H9 (cell line): ENCODE data around the gene ARID1B. TPM values are rescaled to one million over a fixed set of nuclear protein-coding genes. Genes with fewer than 3 reads are reported as not detected.

Experiments
- DNase-seq: peaks from one replicate; pipeline ENCODE4 v3.0.0-alpha.2; 2017
- H2AFZ ChIP-seq: one replicate; pipeline ENCODE4 v1.6.1; 2013; ENCODE audit warnings: mild to moderate bottlenecking, low read length, control low read depth, moderate library complexity
- H2AK5ac ChIP-seq: 2 replicates; pipeline ENCODE4 v1.6.1; 2013; ENCODE audit warnings: low read length, control low read depth, mixed read lengths; ENCODE audit not compliant: insufficient read length
- H2BK120ac ChIP-seq: one replicate; pipeline ENCODE4 v1.6.1; 2013; ENCODE audit warnings: low read depth, mild to moderate bottlenecking, low read length, control low read depth, inconsistent platforms; ENCODE audit not compliant: poor library complexity, severe bottlenecking
- H2BK12ac ChIP-seq: 2 replicates; pipeline ENCODE4 v1.6.1; 2013; ENCODE audit warnings: low read length, control low read depth, mixed read lengths, low read depth; ENCODE audit not compliant: insufficient read length
- H2BK15ac ChIP-seq: 2 replicates; pipeline ENCODE4 v1.6.1; 2013; ENCODE audit warnings: low read depth, low read length, control low read depth
- H2BK20ac ChIP-seq: one replicate; pipeline ENCODE4 v1.6.1; 2013; ENCODE audit warnings: low read depth, mild to moderate bottlenecking, low read length, control low read depth, inconsistent platforms; ENCODE audit not compliant: poor library complexity, severe bottlenecking
- H2BK5ac ChIP-seq: 2 replicates; pipeline ENCODE4 v1.6.1; 2013; ENCODE audit warnings: low read length, control low read depth, mixed read lengths; ENCODE audit not compliant: insufficient read length
- H3K14ac ChIP-seq: 2 replicates; pipeline ENCODE4 v1.6.1; 2013; ENCODE audit warnings: low read length, control low read depth; ENCODE audit not compliant: insufficient read depth
- H3K18ac ChIP-seq: 2 replicates; pipeline ENCODE4 v1.6.1; 2013; ENCODE audit warnings: low read depth, mild to moderate bottlenecking, mixed read lengths, low read length, control low read depth; ENCODE audit not compliant: insufficient read length
- H3K23ac ChIP-seq: 2 replicates; pipeline ENCODE4 v1.6.1; 2013; ENCODE audit warnings: low read length, control low read depth, mixed read lengths, low read depth; ENCODE audit not compliant: insufficient read length
- H3K23me2 ChIP-seq: 2 replicates; pipeline ENCODE4 v1.6.1; 2013; ENCODE audit warnings: low read depth, mild to moderate bottlenecking, mixed read lengths, low read length, control low read depth; ENCODE audit not compliant: insufficient read length, poor library complexity, severe bottlenecking
- H3K27ac ChIP-seq: 2 replicates; pipeline ENCODE4 v1.5.1; 2013; ENCODE audit warnings: low read length, control low read depth, mixed read lengths, low read depth; ENCODE audit not compliant: insufficient read length
- H3K27me3 ChIP-seq: 2 replicates; pipeline ENCODE4 v1.6.1; 2013; ENCODE audit warnings: low read length, control low read depth, inconsistent platforms; ENCODE audit not compliant: insufficient read depth
- H3K4ac ChIP-seq: 2 replicates; pipeline ENCODE4 v1.6.1; 2013; ENCODE audit warnings: low read depth, mild to moderate bottlenecking, control low read depth, inconsistent platforms, low read length, moderate library complexity
- H3K4me1 ChIP-seq: 2 replicates; pipeline ENCODE4 v1.6.1; 2013; ENCODE audit warnings: low read length, control low read depth, inconsistent platforms; ENCODE audit not compliant: insufficient read depth
- H3K4me2 ChIP-seq: 2 replicates; pipeline ENCODE4 v1.6.1; 2013; ENCODE audit warnings: low read length, control low read depth, mixed read lengths; ENCODE audit not compliant: insufficient read length, insufficient read depth
- H3K56ac ChIP-seq: 2 replicates; pipeline ENCODE4 v1.6.1; 2013; ENCODE audit warnings: low read depth, mild to moderate bottlenecking, mixed read lengths, low read length, control low read depth; ENCODE audit not compliant: insufficient read length
- H3K79me1 ChIP-seq: 2 replicates; pipeline ENCODE4 v1.6.1; 2013; ENCODE audit warnings: low read depth, mild to moderate bottlenecking, moderate library complexity, low read length, control low read depth, inconsistent platforms; ENCODE audit not compliant: insufficient read depth, poor library complexity, severe bottlenecking
- H3K79me2 ChIP-seq: 2 replicates; pipeline ENCODE4 v1.6.1; 2013; ENCODE audit warnings: low read length, control low read depth, inconsistent platforms; ENCODE audit not compliant: insufficient read depth
- H3K9ac ChIP-seq: 2 replicates; pipeline ENCODE4 v1.6.1; 2013; ENCODE audit warnings: low read length, control low read depth, mixed read lengths; ENCODE audit not compliant: insufficient read length; ENCODE audit errors: extremely low read depth
- H3K9me3 ChIP-seq: one replicate; pipeline ENCODE4 v1.6.1; 2013; ENCODE audit warnings: low read depth, low read length, inconsistent platforms; ENCODE audit not compliant: control insufficient read depth
- H3T11ph ChIP-seq: one replicate; pipeline ENCODE4 v1.6.1; 2013; ENCODE audit warnings: mild to moderate bottlenecking, low read length, control low read depth, inconsistent platforms
- H4K20me1 ChIP-seq: one replicate; pipeline ENCODE4 v1.6.1; 2013; ENCODE audit not compliant: control insufficient read depth, insufficient read length, insufficient read depth
- H4K5ac ChIP-seq: 2 replicates; pipeline ENCODE4 v1.6.1; 2013; ENCODE audit warnings: low read depth, mild to moderate bottlenecking, mixed read lengths, low read length, control low read depth; ENCODE audit not compliant: insufficient read length
- H4K8ac ChIP-seq: replicated peaks from 2 replicates; pipeline ENCODE4 v1.6.1; 2013; ENCODE audit warnings: low read length, control low read depth, mixed read lengths, low read depth; ENCODE audit not compliant: insufficient read length
- H4K91ac ChIP-seq: 2 replicates; pipeline ENCODE4 v1.6.1; 2013; ENCODE audit warnings: low read depth, mild to moderate bottlenecking, moderate library complexity, mixed read lengths, low read length, control low read depth; ENCODE audit not compliant: insufficient read length
- H3K27ac Mint-ChIP-seq, 3 experiments: 2 replicates in 2 of 3; 3 replicates in 1 of 3; pipeline ENCODE4 v1.8.0; 2020 to 2021; ENCODE audit warnings: mixed read lengths in 3 of 3, mild to moderate bottlenecking in 1 of 3, moderate library complexity in 1 of 3
- H3K27me3 Mint-ChIP-seq: 2 replicates; pipeline ENCODE4 v1.8.0; 2021; ENCODE audit warnings: low read depth, mild to moderate bottlenecking, moderate library complexity, mixed read lengths
- H3K36me3 Mint-ChIP-seq, 3 experiments: 2 replicates in 2 of 3; 3 replicates in 1 of 3; pipeline ENCODE4 v1.8.0; 2020 to 2021; ENCODE audit warnings: low read depth in 3 of 3, mixed read lengths in 3 of 3; ENCODE audit not compliant: insufficient read depth in 1 of 3
- H3K4me1 Mint-ChIP-seq, 2 experiments: 2 replicates each; pipeline ENCODE4 v1.8.0; 2020; ENCODE audit warnings: mixed read lengths in 2 of 2
- H3K4me3 Mint-ChIP-seq, 2 experiments: 2 replicates in 1 of 2; 3 replicates in 1 of 2; pipeline ENCODE4 v1.8.0; 2020 to 2021; ENCODE audit warnings: mild to moderate bottlenecking in 2 of 2, mixed read lengths in 2 of 2, moderate library complexity in 1 of 2
- H3K9me3 Mint-ChIP-seq, 2 experiments: 2 replicates in 1 of 2; 3 replicates in 1 of 2; pipeline ENCODE4 v1.8.0; 2020; ENCODE audit warnings: mild to moderate bottlenecking in 2 of 2, mixed read lengths in 2 of 2, moderate library complexity in 1 of 2
- WGBS: extraction: QIAGEN DNeasy Blood & Tissue Kit; methylation state at CpG from one replicate; pipeline ENCODE4 v1.1.7; 2013; ENCODE audit warnings: missing lambda C conversion rate, low lambda C conversion rate, mixed read lengths; ENCODE audit not compliant: insufficient read length; ENCODE audit errors: extremely low coverage; 5-methylcytosine and 5-hydroxymethylcytosine counted together
- total RNA-seq: library from RNA; stranded (reverse); gene quantifications from 2 replicates; pipeline ENCODE4 v1.2.1, GENCODE V29; 2021
- TF ChIP-seq, protein P1 (sequence below): fragments of 200-600 bp; sonication (generic); conservative IDR thresholded peaks from 3 replicates; pipeline ENCODE4 v1.8.0; 2021; ENCODE audit warnings: antibody characterized with exemption, mild to moderate bottlenecking

Gene ARID1B
- total RNA-seq, 1 experiment from 2014 or later: 88.2 TPM

DNA sequence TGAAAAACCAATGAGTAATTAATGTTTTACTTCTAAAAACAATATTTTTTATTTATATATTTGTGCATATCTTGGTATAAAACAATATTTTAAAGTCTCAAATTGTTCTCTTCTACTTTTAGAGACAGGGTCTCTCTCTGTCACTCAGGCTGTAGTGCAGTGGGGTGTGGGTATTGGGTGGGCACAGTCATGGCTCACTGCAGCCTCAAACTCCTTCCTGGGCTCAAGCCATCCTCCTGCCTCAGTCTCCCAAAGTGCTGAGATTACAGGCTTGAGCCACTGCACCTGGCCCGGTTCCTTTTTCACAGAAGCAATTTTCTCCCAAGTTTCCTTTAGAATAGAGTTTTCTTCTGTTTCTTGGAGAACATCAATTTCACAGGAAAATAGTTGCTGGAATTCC is 443.3 kb downstream of the ARID1B start:
- Mint-ChIP-seq H3K9me3 (no peaks in the 10 kb centered on the region; a peak in 2 of 5 replicates), H3K4me1 (peaks cover 8 to 19% of the 10 kb centered on the region in 2 experiments), H3K36me3 (no peaks in the 10 kb centered on the region; a peak in 1 of 7 replicates), H3K27me3 (peaks cover 30% of the 10 kb centered on the region), H3K27ac (no peak overlapping the region), H3K4me3 (no peak overlapping the region)
- H2BK12ac ChIP-seq: no peak overlapping the region
- no peaks in the 10 kb centered on the region for H3K4me1 ChIP-seq
- H3K27ac ChIP-seq: no peak overlapping the region
- H3K23me2 ChIP-seq: no peaks in the 10 kb centered on the region
- no peak overlapping the region for H3K4ac ChIP-seq
- H3K18ac ChIP-seq: no peak overlapping the region
- H2AK5ac ChIP-seq: no peak overlapping the region
- H3K9me3 ChIP-seq: no peaks in the 10 kb centered on the region
- H3T11ph ChIP-seq: no peak overlapping the region
- H3K14ac ChIP-seq: no peak overlapping the region
- H2BK5ac ChIP-seq: no peak overlapping the region
- H3K56ac ChIP-seq: no peak overlapping the region
- no peak overlapping the region for H2AFZ ChIP-seq
- H3K23ac ChIP-seq: no peak overlapping the region
- no peak overlapping the region for H4K8ac ChIP-seq
- no peaks in the 10 kb centered on the region for H3K79me1 ChIP-seq
- H2BK20ac ChIP-seq: no peak overlapping the region
- no peak overlapping the region for H3K9ac ChIP-seq
- no CpG with 5 or more reads among the region's 1 CpG for WGBS
- H4K91ac ChIP-seq: no peak overlapping the region
- H4K5ac ChIP-seq: no peak overlapping the region
- TF ChIP-seq, protein P1, sequence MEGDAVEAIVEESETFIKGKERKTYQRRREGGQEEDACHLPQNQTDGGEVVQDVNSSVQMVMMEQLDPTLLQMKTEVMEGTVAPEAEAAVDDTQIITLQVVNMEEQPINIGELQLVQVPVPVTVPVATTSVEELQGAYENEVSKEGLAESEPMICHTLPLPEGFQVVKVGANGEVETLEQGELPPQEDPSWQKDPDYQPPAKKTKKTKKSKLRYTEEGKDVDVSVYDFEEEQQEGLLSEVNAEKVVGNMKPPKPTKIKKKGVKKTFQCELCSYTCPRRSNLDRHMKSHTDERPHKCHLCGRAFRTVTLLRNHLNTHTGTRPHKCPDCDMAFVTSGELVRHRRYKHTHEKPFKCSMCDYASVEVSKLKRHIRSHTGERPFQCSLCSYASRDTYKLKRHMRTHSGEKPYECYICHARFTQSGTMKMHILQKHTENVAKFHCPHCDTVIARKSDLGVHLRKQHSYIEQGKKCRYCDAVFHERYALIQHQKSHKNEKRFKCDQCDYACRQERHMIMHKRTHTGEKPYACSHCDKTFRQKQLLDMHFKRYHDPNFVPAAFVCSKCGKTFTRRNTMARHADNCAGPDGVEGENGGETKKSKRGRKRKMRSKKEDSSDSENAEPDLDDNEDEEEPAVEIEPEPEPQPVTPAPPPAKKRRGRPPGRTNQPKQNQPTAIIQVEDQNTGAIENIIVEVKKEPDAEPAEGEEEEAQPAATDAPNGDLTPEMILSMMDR: no peak
- no peaks in the 10 kb centered on the region for H3K79me2 ChIP-seq
- no peak overlapping the region for H3K4me2 ChIP-seq
- no peaks in the 10 kb centered on the region for H3K27me3 ChIP-seq
- no peaks in the 10 kb centered on the region for H4K20me1 ChIP-seq
- no peak for DNase-seq
- no peak overlapping the region for H2BK15ac ChIP-seq
- H2BK120ac ChIP-seq: no peak overlapping the region
